ENCODE results near the gene SLC16A6.
"Not testable (repeated sequence)": the region's sequence is repeated elsewhere in the genome, so short reads cannot be mapped to it uniquely, and the experiment has no call there.

SLC16A6 gene

GRCh38 chr17:68290955-68291835 is at the start of gene SLC16A6, which contains the start of gene ARSG:
Gene SLC16A6, minus strand, starts transcription at chr17:68291127. Its CDS starts 12,807 bp downstream, at chr17:68278320.
Gene ARSG, plus strand, starts transcription at chr17:68291495. Its CDS starts 15,999 bp downstream, at chr17:68307494.
- peak; percentile 74 for DNase-seq

- DNase-seq, result no peak
These were observed 43.5 kb upstream of the SLC16A6 start for GRCh38 chr17:68334393-68334792.

- DNase-seq, result not testable (repeated sequence)
These were observed 41.0 kb upstream of the SLC16A6 start for GRCh38 chr17:68331932-68332331.

- DNase-seq, result no peak
These were observed 38.4 kb upstream of the SLC16A6 start for GRCh38 chr17:68329331-68329730.

GRCh38 chr17:68328676-68329075 is 37.7 kb upstream of the SLC16A6 start:
- no peak for DNase-seq

DNA sequence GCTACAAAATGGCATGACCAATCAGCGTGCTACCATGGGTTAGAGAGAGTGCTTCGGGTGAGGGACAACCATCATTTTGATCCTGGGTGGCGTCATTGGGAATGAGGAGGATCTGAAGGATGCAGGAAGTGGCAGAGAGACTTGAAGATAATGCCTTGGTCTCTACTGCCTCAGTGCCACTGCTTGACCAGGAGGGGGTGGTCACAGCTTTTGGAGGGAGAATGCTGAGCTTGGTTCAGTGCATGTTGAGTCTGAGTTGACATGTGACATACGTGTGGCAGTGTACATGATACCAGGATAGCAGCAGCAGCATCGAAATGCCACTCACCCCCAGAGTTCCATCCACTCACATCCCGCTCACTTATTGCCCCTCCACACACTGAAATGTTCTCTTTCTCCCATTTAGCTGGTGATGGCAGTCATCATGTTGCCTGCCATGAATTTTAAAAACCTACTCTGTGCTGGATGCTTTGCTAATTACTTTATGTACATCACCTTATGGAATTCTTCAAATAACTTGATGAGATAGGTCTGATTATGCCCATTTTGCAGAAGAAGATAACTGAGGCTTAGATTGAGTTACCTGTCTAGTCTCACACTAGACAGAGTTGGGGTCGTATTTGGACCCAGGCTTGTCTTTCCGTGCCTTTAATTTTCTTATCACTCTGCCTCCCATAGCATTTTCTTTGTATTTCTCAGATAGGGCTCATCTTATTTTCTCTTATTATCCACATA is 37.1 kb upstream of the SLC16A6 start:
- no peak for DNase-seq

- DNase-seq, result no peak
These were observed 35.8 kb upstream of the SLC16A6 start for GRCh38 chr17:68326681-68327080.

DNA sequence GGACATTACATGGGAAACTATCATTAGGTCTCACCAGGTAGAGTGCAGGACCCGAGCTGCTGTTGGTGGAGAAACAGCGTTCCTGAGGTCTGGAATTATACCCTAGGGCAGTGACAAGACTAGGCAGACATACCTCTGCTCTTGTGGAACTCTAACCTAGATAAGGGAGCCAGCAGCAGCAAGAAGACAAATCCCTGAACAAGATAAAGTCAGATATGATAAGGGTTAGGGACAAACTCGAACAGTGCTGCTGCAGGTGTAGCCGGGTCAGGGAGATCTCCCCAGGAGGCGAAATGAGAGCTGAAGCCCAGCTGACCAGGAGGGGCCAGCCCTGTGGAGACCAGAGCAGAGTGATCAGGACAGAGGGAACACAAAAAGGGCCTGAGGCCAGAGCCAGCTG is 35.0 kb upstream of the SLC16A6 start:
- no peak for DNase-seq

DNA sequence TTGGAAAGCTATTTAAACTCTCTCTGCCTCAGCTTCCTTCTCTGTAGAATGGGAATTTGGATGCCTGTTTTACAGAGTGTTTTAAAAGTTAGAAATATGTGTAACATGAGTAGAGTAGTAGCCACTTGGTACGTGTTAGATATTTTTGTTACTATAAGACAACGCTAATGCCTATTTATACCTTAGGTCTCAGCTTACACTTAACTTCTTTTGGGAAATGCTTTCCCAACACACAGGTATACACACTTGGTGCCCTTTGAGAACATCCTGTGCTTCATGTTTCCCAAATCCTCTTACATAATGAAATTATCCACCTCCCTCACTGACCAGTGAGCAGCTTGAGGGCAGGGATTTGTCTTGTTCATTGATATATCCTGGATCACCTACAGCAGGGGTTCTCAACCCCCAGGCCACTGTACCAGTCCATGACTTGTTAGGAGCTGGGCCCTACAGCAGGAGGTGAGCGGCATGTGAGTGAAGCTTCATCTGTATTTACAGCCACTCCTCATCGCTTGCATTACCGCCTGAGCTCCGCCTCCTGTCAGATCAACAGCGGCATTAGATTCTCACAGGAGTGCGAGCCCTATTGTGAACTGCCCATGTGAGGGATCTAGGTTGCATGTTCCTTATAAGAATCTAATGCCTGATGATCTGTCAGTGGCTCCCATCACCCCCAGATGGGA is 33.9 kb upstream of the SLC16A6 start:
- no peak for DNase-seq

DNA sequence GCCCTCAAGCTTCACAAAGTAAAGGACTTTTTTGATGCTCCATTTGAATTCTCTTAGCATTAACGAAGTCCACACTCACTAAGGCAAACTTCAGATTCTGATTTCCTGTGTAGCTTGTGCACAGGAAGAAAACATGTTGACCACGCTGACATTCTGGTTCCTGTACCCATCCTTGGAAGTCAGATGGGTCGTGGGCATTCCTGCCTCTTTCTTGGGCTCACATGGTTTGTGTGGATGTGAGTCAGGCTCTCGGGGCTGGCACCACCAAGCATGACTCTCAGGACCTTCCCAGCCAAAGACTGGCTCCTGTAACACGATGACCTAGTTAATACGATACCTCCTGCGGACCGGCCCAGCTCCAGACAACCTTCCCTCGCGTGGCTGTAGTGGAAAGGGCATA is 33.2 kb upstream of the SLC16A6 start:
- DNase-seq, result no peak

DNA sequence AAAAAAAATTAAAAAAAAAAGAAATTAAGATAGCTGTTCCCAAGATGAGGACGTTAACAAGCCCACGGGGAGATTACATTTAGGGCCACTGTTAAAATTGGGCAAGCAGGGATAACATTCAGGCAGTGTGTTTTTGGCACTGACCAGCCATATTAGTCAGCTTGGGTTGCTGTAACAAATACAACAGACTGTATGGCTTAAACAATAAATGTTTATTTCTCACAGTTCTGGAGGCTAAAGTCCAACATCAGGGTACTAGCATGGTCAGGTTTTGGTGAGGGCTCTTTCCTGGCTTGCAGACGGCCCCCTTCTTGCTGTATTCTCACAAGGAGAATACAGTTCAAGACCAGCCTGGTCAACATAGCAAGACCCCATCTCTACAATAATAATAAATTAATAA is 31.7 kb upstream of the SLC16A6 start:
- DNase-seq, result no peak

DNA sequence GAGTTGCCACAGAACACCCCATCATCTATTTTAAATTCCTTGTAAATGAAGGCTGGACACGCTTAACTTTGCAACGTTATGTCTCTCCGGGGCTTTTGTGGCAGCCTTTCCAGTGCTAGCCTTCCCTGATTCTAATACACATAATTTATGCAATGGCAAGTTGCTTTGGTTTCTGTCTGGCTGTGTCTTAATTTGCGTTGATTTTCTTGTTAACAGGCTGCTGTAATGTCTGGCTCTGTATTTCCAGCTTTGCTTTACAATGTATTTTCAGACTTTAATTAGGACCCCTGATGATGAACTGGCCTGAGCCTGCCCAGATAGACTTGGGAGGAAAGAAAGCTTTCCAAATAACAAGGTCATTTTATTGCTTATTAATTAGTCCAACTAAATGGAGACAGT is 30.6 kb upstream of the SLC16A6 start:
- no peak for DNase-seq

- DNase-seq, result no peak
These were observed 30.1 kb upstream of the SLC16A6 start for GRCh38 chr17:68320943-68321555.

GRCh38 chr17:68320311-68320865 is 29.5 kb upstream of the SLC16A6 start:
- no peak for DNase-seq

GRCh38 chr17:68319410-68320162 is 28.7 kb upstream of the SLC16A6 start:
- no peak for DNase-seq

DNA sequence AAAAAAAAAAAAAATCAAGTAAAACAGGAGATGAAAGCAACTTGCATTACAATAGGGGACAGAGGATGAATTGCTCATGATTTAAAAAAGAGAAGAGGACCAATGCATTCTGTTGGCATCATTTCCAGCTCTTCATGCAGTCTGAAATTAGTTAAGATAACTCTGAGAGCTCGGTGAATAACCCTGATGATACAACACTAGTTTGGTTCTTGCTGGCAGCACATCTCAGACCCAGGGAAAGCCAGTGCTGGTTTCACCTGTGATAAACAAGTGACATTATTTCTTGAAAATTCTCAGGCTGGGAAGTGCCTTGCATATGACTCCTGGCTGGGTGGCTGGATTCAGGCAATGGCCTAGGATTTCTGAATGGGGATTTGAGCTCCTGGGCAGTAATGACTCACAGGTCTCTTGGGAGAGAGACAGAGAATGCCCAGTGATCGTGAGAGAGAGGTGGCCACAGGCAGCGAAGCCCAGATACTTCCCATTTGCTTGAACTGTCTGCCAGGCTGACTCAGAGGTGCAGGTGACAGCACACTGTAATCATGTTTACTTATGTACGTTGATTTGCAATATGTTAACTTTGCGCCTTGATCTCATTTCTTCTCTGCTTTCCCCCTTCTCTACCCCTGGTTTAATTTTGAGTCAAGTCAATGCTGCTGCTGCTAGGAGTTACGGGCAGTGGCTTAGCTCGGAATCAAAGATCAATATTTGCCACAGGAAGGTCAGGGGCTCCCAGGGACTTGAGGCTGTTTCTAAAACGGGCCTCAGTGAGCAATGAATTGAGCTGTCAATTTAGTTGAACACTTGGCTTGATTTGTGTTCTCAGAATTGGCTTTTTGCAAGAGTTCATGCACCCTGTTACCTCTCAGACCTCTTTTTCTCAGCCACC is 27.4 kb upstream of the SLC16A6 start:
- DNase-seq, result no peak

DNA sequence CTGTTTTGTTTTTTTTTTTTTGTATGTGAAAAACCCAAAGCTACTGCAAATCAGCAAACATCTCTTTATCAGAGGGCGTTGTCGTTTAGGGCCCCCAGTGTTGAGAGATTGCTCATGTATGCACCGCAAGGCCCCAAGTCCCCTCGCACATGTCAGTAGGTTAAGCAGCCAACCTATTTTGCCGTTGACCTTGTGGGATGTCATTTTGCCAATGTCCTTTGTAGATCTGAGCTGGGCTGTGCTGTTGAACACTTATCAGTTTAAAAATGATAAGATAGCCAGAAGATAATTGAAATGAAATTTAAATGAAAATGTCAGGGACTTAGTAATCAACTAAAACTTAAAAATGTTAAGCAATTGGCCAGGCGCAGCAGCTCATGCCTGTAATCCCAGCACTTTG is 26.5 kb upstream of the SLC16A6 start:
- DNase-seq, result no peak

DNA sequence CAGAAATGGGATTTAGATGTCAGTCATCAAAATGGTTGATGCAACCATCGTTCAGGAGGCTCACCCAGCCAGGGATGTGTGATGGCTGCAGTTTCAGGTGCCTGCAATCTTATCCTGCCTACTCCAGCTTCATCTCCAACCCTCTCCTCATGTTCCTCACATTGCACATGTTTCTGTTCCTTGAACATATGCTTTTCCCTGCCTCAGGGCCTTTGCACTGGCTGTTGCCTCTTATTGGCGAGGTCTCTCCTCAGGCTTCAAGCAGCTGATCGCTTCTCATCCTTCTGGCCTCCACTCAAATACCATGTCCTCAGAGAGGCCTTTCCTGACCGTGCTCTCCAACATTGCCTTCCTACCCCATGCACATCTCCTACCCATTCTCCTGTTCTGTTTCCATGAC is 25.0 kb upstream of the SLC16A6 start:
- no peak for DNase-seq

DNA sequence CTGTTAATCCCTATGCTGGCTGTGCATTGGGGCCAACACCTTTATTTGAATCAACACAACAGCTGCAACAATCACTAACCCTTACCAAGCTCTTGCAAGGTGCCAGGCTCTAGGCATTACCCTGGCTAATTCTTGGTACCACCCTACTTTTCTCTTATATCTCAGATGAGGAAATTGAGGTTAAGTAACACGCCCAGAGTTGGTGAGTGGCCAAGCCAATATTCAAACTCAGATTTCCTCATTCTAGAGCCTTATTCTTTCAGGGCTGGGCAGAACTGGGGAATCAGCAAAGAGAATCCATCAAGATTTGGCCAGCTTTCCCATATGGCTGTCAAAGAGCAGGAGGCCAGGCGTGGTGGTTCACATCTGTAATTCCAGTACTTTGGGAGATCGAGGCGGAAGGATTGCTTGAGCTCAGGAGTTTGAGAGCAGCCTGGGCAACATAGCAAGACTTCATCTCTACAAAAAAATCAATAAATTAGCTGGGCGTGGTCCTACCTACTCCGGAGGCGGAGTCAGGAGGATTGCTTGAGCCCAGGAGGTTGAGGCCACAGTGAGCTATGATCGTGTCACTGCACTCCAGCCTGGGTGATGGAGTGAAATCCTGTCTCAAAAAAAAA is 24.1 kb upstream of the SLC16A6 start:
- DNase-seq, result no peak

DNA sequence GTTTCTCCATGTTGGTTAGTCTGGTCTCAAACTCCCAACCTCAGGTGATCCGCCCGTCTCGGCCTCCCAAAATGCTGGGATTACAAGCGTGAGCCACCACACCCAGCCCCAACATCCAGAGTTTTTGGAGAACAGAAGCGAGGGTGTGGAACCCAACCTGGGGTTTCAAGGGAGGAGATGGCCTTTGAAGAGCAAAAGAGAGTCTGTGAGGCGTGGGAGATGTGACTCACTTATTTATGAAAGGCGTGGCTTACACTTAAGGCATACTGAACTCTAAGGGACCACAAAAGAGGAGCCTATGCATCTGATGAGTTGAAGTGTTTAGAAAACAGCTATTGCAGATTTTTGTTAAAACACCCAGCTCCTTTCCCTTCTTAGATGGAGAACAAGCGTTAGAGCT is 19.2 kb upstream of the SLC16A6 start:
- no peak for DNase-seq
